Measurements from ENCODE around the gene GDPD5.

The GDPD5 gene

DNA sequence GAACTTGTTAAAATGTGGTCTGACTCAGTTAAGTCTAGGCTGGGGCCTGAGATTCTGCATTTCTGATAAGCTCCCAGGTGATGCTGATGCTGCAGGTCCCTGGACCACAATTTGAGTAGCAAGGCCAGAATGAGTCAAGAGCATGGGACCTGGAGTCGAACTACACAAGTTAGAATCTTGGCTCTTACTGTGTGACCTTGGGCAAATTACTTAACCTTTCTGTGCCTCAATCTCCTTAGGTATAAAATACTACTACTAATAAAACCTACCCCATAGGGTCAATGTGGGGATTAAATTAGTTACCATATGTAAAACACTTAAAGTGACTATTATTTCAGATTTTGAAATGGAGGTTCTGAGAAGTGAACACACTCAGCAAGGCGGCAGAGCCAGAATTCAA, 34.3 kb downstream of the GDPD5 start:
- DNase-seq (ENCODE audit: low spot score) = no peak

DNA sequence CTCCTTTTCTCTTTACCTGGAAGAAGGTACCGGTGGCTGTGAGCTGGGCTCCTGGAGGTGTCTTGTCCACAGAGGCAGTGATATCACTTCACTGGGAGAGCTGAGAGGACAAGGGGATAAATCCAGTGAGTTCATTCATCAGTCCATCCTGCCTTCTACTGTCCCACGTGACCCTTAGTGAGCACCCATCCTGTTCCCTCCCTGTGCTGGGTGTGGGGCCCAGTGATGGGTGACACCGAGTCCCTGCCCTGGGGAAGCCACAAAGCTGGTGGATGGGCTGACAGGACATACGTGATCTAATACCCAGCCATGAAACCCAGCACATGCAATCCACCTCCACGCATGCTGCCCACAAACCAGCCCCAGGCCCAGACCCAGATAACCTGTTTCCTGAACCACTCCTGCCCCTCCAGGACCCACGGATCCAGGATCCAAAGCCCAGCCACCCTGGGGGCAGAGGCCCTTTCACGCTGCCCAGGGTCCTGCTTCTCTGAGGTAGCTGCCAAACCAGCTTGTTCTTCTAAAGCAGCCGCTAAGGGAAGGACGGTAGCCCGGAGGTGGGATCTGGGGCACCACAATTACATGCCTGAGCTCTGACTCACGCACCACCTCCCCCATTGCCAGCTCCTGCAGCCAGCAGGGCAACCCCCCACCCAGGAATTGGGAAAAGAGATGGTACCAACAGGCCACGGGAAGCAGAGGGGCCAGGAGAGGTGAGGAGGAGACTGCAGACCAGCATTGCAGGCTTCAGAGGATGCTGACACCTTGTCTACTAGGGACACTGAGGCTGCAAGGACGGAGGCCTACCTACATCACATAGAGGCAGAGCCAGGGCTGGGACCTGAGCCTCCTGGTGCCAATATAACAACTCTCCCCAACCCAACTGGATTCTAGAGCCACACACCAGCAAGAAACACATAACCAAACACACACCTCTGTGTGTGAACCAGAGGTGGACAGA, 35.2 kb downstream of the GDPD5 start:
- no peak for DNase-seq (ENCODE audit: low spot score)

DNA sequence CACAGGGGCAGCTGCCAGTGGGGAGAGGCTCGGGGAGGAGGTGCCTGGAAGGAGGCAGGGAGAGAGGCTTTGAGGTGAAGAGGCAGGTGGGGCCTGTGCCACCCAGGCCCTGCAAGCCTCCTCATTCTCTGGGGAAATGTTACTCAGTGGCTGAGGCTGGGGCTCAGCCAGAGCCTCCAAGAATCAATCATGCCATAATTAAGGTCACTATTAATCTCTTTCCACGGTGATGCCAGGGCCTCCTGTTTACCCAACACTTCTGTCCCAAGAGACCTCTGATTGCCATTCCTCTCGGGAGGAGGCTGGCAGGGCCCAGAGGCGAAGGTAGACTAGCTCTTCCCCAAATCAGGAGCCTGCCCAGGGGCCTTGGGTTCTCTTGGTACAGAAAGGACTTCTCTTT, 38.4 kb downstream of the GDPD5 start:
- no peak for DNase-seq (ENCODE audit: low spot score)

DNA sequence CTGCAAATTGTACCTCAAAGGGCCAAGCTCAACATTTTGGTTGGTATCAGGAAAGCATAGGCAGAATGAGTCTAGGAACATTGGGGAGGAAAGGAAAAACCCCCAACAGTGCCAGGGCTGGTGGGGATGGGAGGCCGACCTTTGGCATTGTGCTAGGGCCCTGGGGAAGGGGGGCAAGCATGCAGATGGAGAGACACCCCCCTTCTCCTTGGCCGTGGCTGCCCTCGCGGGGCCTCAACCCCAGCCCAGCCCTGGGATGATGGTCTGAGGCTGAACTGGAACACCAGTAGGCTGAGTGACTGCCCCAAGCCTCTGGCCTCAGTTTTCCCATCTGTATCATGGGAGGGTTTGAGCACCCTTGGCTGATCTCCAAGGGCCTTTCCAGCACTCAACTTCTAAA, 40.0 kb downstream of the GDPD5 start:
- DNase-seq (ENCODE audit: low spot score) = no peak

DNA sequence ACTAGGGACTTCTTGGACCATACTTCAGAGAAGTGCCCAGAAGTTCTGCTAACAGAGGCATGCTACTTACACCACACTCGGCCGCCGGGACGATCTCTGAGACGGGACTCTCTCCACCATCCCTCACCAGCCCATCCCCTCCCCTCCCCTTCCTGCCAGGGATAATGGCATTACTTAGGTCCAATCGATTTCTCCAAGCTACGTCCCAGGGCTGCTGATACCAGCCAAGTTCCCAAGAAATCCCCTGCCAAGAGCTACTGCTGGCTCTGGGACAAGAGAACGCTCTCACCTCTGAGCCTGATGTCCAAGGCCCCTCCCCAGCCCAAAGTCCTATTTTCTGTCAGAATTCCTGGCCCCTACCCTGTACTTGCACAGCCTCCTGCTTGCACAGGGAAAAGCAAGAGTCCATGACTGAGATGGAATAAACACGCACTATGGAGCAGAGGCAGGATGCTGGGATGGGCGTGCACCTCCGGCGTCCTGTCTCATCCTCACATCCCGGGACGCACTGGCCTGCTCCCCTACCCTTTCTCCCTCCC, 42.7 kb downstream of the GDPD5 start:
- DNase-seq (ENCODE audit: low spot score) = no peak

DNA sequence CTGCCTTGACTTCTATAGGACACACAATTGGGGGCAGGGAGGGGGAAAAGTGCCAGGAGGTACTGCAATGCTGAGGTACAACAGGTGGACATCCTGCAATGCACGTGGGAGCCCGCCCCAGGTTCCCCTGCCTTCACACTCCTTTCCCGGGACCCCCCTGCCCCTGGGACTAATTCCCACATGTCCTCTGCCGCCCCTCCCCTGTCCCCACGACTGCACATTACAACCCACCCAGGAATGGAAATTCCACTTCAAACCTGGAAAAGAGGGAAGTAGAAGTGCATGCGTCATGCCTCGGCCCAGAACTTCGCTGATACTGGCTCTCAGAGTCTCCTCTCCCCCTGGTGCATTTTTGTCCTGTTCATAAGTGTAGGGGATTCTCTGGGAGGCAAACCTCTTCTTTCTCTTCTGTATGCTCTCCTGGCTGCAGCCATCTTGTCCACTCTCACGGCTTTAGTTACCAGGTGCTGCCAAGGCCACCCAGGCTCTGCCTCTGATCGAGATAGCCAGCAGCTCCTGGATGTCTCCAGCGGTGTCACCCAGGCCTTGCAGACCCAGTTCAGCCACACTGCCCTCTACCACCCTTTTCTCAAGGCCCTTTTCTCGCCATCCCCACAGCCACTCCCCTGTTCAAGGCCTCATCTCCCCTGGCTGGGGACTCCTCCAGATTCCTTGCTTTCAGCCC, 43.7 kb downstream of the GDPD5 start:
- no peak for DNase-seq (ENCODE audit: low spot score)

DNA sequence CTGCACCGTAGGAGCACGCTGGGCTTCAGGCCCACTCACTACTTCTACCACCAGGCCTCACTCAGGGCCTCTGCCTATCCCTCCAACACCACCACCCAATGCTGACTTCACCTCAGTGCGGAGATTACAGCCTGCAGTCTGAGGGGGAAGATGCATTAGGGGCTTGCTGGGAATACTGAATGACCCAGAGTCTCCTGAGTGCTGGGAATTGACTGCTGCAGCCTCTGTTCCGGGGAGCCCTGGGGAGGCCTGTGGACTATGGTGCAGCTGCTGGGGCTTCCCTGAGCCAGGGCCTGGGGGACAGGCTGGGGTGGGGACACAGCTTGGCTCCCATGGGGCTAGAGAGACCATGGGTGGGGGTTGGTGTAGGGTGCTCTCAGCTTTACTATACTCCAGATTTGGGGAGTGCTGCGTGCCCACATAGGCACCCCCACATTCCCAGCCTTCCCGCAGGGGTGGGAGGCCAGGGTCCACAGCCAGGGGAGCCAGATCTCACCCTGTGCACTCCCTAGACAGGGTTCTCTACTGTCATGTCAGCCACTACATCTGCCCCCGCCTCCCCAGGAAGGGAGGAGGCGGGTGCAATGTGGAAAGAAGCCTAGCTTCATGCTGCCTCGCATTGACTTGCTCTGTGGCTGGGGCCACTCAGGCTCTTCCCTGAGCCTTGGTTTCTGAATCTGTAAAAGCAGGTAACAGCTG, 44.4 kb downstream of the GDPD5 start:
- DNase-seq (ENCODE audit: low spot score) = no peak

DNA sequence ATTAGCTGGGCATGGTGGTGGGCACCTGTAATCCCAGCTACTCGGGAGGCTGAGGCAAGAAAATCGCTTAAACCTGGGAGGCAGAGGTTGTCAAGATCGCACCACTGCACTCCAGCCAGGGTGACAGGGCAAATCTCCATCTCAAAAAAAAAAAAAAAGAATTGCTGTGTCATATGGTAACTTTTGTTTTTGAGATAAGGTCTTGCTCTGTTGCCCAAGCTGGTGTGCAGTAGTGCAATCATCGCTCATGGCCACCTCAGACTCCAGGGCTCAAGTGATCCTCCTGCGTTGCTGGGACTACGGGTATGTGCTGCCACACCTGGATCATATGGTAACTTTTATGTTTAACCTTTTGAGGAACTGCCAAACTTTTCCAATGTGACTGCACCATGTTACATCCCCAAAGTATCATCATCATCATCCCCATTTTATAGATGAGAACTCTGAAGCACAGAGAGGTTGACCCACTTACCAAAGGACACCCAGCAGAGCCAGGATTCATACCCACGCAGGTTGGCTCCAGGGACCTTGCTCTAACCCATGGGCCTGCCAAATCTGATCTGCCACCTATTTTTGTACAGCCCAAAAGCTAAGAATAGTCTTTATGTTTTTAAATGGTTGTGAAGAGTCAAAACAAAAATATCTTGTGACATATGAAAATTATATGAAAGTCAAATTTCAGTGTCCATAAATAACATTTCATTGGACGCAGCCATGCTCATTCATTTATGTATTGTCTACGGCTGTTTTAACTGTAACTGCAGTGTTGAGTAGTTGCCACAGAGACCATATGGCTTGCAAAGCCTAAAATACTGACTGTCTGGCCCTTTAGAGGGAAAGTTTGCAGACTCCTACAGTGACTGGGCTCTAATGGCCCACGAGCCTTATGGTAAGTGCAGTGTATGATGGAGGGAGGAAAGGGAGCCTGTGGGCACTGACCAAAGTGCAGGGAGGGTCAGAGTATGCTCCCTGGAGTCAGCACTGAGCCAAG, 45.3 kb downstream of the GDPD5 start:
- DNase-seq (ENCODE audit: low spot score) = no peak

DNA sequence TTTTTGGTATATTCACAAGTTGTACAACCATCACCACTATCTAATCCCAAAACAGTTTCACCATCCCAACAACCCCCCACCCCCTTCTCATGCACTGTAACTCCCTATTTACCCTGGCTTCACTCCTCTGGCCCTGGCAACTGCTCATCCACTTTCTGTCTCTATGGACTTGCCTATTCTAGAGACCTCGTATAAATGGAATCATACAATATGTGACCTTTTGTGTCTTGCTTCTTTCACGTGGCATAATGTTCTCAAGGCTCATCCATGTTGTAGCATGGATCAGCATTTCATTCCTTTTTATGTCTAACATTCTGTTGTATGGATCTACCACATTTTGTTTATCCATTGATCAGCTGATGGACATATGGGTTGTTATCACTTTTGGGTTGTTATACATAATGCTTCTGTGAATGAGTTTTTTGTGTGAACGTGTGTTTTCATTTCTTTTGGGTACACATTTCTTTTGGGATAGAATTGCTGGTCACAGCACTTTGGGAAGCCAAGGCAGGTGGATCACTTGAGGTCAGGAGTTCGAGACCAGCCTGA, 46.1 kb downstream of the GDPD5 start:
- DNase-seq (ENCODE audit: low spot score) = no peak

DNA sequence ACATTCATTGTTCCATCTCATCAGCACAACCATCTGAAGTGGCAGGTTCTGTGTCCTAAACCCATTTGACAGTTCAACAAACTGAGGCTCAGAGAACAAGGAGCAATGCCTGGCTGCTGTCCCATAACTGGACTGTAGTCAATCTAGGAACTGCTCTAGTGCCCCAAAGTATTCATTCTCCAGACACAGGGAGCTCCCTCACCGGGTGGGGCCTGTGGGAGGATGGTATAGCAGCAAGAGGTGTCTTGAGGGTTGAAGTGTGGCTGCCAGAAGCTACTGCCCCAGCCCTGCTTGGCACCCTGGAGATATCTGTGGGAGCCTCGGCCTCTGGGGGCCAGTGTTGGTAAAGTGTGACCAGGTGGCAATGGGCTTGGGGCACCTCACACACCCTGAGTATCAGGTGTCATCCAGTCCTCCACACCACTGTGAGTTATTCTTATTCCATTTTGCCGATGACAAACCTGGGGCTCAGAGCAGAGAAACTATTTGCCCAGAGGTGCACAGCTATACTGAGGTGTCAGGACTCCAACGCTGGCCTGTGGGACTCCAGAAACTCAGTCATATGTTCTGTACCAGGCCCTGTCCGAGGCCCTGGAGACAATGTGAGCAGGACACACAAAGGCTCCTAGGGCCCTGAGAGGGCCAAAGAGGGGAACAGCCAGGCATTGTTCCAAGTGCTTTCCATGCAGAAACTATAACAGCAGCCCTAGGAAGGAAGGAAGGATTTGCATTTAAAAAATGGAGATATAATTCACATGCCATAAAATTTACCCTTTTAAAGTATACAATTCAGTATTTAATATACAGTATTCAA, 46.8 kb downstream of the GDPD5 start:
- DNase-seq (ENCODE audit: low spot score) = no peak

DNA sequence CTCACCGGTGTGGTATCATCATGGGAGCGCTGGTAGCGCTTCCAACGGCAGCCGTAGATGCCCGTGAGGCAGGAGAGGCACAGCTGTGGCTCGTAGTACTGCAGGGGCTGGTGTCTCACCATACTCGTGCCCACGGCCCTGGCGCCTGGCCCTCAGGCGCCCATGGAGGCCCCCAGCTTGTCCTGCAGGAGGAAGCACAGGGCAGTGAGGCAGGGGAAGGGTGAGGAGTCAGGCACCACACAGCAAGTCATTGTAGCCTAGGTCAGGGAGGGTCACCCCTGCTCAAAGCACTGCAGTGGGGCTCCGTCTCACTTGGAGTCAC, 48.2 kb downstream of the GDPD5 start:
- no peak for DNase-seq (ENCODE audit: low spot score)

DNA sequence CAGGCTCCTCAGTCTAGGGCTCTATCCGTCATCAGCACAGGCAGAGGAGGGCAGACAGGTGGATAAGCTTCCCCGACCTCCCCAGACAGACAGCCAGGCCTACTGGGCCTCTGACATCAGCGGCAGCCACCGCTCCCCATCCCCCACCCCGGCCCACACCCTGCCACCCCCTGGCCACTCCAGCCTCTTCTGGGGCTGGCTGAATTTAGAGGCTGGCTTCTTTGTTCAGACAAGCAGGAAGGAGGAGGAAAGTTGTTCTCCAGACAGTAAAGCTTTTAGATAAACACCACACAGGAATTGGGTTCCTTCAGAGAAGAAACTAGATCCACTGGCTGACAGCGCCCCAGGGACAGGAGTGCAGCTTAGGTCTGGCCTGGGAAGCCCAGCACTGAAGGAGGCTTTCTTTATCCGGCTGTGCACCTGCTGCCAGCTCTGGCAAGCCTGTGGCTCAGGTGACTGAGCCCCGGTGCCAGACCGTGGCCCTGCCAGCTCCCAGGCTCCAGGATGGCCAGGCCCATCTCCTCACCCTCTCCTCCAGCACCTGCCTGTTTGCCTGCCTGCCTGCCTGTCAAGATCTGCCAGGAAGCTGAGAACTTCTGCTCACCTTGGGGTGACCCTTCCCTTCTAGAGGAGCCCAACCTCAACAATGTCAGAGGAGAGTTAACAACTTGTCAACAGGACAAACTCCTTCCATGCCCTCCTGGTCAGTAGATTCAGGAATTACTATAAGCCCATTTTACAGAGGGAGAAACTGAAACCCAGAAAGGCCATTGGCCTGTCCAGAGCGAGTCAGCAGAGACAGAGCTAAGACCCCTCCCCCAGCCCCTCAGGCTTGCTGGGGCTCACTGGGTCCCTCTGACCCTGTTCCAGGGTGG, 48.8 kb downstream of the GDPD5 start:
- DNase-seq (ENCODE audit: low spot score) = no peak

DNA sequence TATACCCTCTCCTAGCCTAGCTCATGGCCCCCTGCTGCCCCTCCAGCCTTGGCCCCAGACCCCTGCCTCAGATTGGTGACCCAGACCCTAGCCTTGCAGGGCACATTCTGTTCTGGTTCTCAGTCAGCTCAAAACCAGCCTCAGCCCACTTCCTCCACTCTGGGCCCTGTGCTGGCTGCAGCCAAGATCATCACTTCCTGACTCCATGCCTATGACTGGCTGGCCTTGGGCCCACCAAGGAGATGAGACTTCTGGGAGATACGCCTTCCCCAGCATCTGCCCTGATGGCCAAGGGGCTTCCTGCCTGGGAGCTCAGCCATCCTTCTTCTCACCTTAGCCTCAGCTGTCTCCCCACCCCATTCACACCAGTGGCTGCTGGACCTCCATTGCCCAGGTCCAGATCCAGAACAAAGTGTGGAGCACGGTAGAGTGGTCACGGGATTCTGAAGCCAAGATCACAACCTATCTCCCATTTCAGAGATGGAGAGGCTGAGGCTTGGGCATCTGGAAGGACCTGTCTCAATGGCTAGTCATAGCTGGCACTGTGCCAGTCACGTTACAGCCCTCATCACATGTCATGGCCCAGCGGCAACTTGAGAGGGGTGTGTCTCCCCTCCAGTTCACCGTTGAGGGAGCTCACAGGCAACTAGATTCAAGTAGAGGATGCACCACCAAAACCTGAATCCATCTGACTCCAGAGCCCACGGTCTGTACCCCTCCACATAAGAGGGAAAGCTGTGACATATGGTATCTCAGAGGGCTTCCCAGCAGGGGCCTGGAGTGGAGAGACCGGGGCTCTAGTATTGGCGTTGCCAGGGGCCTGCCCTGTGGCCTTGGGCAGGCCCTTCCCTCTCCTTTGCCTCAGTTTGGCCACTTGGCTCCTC, 49.7 kb downstream of the GDPD5 start:
- DNase-seq (ENCODE audit: low spot score) = no peak

DNA sequence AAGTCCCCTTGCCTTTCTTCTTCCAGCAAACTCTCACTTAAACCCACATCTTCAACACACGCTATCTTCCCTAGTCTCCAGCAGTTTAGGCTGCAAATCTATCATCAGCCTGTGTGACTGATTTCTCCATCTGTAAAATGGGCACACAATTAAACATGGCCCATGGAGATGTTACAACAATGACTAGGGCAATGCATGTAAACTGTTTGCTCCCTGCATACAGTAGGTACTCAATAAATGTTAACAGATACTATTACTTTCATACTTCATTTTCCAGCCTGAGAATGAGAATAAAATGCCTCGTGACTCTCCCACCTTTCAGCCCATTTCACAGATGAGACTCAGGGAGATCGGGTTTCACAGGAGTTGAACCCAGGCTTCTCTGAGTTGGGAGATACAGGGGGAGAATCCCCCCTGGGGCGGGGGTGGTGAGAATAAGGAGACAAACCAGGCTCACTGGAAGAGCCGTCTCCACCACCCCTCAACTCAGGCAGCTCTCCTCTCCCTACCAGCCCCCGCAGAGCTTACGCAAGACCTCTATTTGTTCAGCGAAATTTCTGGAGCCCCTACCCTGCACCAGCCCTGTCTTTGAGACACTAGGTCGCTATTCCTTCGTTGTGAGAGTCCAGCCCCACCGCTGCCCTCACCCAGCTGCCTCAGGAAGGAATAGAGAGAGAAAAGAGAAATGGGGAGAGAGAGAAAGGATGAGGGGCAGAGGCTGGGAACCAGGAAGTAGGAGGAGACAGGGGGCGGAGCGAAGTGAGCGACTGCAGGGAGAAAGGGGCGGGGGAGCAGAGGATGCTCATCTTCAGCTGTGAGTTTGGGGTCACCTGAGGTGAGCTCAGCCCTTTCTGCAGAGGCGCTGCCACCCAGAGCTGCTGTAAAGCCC, 50.6 kb downstream of the GDPD5 start:
- DNase-seq (ENCODE audit: low spot score) = no peak

DNA sequence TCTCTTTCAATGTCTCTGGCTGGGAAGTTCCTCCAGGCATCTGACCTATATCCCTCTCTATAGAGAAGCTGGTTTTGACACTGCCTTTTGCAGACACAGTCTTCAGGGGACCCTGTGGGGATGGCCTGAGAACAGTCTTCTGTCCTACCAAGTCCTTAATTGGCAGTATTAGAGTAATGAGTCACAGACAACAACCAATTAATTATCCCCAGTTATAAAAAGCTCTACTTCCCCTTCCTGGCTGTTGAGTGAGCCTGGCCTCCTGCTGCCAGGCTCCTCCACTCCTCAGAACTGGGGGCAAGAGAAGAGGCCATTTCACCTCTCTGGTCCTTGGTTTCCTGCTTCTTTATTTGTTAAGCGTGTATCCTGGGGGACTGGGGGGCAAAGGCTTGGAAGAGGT, 51.5 kb downstream of the GDPD5 start:
- no peak for DNase-seq (ENCODE audit: low spot score)

DNA sequence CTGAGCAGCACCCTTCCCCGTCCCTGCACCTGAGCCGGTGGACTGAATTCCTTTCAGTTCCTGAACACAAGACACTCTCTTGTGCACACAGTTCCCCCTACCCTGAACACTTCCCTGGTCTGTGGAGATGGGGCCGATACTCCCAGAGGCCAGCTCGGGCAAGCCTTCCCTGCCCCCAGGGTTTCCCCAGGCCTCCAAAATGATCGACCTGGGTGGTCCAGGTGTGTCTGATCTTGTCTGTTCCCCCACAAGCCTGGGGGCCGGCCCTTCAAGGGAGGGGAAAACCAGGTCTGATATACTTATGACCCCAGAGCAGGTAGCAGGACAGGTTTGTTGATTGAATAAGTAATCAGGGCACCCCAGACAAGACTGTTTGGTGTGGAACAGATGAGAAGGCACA, 52.1 kb downstream of the GDPD5 start:
- DNase-seq (ENCODE audit: low spot score) = no peak

DNA sequence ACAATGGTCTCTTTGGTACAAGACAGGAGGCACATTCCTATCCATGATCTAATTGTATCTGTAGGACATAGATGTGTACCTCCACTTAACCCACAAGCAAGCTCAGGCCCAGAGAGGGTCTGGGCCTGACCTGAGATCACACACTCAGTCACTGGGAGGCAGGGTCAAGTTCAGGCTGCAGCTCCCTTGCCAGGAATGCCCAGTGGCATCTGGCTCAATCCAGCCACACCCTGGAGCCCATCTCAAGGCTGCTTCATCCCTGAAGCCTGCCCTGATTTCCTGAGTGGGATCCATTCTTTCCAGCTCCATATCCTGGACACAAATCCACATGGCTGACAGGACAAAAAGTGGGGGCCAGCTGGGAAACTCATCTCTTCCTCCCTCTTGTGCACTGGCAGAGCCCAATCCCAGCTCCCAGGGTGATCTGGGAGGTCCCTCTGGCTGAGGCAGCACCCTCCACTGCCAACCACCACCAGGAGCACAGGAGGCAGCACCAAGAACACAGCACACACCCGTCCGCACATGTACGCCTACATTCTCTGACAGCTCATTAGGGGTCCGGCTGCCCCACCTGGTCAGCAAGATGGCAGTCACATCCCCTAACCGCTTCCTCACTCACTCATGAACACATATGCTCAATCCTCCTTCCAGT, 53.5 kb downstream of the GDPD5 start:
- no peak for DNase-seq (ENCODE audit: low spot score)
